ENCODE data around the gene FERMT1.
A peak's percentile ranks its signal among the peaks of the same experiment; 100 is the strongest.

Gene FERMT1

DNA sequence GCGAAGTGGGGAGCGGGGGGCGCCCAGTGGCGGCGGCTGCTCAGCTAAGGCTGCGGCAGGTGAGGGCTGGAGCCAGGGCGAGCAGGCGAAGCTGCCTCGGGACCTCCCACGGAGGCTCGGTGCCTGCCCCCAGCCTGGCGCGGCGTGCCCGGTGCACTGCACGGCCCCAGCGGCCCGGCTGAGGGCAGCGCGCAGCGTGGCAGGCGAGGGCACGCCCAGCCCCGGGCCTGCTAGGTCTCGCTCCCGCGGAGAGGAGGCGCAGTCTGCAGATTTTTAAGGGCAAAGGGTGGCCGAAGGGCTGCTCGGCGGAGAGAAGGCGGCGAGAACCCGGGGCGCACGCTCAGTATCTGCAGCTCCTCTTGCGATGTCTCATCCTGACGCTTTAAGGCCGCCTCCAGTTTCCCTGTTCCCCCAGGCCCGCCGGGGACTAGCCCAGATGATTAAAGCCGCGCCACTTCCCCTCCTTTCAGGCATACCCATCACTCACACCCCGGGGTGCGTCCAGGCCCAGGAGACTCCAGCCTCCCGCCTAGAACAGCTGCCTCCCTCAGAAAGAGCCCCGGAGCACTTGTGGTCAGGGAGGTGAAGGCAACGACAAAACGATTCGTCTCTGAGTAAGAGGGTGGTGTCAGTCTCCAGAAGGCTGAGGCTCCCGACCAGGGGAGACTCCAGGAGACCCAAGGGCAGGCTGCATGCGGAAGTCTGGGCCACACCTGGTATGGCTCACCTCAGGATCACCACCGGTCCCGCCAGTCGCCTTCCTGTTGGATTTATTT, at the start of gene FERMT1:
Gene FERMT1, minus strand, starts transcription at position 158 of the 776 bp plus-strand sequence. CDS start 3,476 bp downstream, outside the sequence.
- peak; percentile 4 for DNase-seq (ENCODE audit: low read depth)

- no peak for DNase-seq (ENCODE audit: low read depth)
Measured at GRCh38 chr20:6169251-6169650, 46.4 kb upstream of the FERMT1 start.

- DNase-seq (ENCODE audit: low read depth) = no peak
Measured at GRCh38 chr20:6168204-6168603, 45.4 kb upstream of the FERMT1 start.

- no peak for DNase-seq (ENCODE audit: low read depth)
Measured at GRCh38 chr20:6165346-6165745, 42.5 kb upstream of the FERMT1 start.

DNA sequence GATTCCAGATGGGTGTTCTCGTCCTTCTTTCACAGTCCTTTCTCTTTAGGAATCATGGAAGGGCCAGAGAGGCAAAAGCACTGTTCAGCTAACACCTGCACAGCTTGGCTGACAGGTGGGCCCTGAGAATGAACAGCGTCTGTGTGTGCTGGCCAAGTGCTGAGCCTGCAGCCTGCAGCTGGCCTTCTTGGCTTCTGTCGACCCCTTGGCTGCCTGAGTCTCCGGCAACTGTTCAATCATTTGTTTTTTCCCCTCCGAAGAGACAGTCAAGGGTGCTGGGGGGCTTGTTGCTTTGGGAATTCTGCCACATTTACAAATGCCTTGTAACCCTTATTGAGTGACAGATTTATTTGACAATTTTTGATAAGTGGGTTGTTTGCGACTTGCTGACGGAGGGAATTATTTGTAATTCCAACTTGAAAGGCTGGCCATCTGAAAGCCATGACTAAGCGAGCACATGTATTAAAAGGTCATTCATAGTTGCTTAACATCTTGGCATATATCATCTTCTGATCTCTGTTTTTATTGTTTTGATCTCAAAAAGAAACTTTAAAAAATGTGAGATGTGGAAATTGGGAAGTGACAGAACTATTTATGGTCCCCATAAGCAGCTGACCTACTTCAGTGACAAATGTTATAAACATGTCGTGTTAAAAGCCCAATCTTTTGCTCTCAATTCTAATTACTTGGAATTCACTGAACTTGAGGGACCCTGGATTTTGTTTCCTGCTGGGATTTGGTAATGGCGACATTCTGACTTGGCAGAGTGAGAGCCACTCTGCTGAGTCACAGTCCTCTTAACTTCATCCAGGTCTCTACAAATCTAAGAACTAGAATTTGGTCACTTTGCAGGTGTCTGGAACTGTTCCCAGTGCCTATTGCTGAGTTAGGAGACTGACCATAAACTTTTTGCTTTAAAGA, 41.9 kb upstream of the FERMT1 start:
- DNase-seq (ENCODE audit: low read depth) = no peak

DNA sequence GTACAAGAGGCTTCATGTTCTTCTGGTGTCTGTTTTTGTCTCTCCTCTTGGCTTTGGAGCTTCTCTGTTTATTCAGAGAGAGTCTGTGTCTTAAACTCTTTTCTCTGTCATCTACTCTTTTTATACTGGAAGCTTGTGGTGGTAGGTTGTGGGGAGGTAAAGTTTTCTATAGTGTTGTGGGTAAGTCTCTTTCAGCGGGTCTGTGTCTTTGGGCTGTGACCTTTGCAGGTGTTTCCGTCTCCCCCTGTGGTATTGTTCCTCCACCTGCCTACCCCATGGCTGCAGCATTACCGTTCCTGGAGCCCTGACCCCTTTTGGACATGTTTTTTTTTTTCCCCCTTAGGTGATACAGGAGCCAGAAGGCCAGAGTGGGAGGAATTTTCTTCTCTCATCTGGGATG, 37.9 kb upstream of the FERMT1 start:
- DNase-seq (ENCODE audit: low read depth) = no peak

DNA sequence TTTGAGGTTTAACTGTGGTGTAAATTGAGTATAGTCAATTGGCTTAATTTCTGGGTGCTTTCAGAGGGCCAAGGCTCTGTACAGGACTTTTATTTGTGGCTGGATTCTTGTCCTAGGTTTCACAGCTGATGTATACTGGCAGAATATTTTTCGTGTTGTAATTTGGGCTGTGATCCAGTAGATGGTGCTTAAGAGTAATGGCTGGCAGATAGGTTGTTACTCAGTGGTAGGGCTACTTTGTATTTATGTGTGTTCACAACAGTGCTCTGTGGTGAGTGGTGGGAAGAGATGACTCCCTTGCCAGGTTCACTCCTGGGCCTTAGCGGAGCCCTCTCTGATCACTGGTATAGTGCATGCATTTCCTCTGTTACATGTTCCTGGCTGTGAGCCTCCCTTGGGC, 34.5 kb upstream of the FERMT1 start:
- no peak for DNase-seq (ENCODE audit: low read depth)

GRCh38 chr20:6152777-6153176, 29.9 kb upstream of the FERMT1 start:
- no peak for DNase-seq (ENCODE audit: low read depth)

GRCh38 chr20:6148073-6148472, 25.2 kb upstream of the FERMT1 start:
- no peak for DNase-seq (ENCODE audit: low read depth)

- no peak for DNase-seq (ENCODE audit: low read depth)
Measured at GRCh38 chr20:6142348-6142993, 19.6 kb upstream of the FERMT1 start.

DNA sequence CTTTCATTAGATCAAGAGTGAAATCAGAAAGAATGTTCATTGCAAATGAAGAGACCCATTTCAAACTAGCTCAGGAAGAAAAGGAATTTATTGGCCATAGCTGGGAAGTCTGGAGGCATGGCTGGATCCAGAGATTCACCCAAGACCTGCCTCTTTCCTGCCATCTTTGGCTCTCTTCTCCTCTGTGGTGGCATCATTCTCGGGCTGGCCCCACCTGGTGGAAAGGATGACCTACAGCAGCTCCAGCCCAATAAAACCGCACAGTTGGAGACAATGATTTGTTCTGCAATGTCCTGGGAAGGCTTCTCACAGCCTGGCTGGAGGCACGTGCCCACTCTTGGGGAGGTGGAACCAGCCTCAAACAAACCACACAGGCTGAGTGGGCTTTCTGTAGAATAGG, 18.1 kb upstream of the FERMT1 start:
- DNase-seq (ENCODE audit: low read depth) = no peak

- DNase-seq (ENCODE audit: low read depth) = no peak
Measured at GRCh38 chr20:6135347-6135746, 12.5 kb upstream of the FERMT1 start.

- DNase-seq (ENCODE audit: low read depth) = no peak
Measured at GRCh38 chr20:6134592-6134991, 11.8 kb upstream of the FERMT1 start.

GRCh38 chr20:6130045-6130444, 7.2 kb upstream of the FERMT1 start:
- no peak for DNase-seq (ENCODE audit: low read depth)

DNA sequence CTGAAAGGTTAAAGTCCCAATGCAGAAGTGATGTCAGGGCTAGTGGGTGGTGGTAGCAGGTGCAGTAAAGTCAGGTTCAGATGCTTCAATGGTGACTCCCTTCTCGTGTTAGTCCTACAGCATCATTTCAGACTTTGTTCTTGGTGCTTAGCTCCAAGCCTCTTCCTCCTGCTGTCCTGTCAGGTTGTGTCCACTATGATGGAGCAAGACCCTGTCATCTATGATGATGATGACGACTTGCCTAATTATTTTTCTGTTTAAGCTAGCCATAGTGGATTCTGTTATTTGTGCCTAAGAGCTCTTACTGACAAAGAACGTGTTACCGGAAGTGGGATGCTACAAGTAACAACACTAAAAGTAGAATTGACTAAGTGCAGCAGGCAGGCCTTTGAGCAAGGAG, 5.0 kb upstream of the FERMT1 start:
- no peak for DNase-seq (ENCODE audit: low read depth)

- no peak for DNase-seq (ENCODE audit: low read depth)
Measured at GRCh38 chr20:6126846-6127245, 4.0 kb upstream of the FERMT1 start.

- DNase-seq (ENCODE audit: low read depth) = no peak
Measured at GRCh38 chr20:6123649-6124014, 802 bp upstream of the FERMT1 start.

DNA sequence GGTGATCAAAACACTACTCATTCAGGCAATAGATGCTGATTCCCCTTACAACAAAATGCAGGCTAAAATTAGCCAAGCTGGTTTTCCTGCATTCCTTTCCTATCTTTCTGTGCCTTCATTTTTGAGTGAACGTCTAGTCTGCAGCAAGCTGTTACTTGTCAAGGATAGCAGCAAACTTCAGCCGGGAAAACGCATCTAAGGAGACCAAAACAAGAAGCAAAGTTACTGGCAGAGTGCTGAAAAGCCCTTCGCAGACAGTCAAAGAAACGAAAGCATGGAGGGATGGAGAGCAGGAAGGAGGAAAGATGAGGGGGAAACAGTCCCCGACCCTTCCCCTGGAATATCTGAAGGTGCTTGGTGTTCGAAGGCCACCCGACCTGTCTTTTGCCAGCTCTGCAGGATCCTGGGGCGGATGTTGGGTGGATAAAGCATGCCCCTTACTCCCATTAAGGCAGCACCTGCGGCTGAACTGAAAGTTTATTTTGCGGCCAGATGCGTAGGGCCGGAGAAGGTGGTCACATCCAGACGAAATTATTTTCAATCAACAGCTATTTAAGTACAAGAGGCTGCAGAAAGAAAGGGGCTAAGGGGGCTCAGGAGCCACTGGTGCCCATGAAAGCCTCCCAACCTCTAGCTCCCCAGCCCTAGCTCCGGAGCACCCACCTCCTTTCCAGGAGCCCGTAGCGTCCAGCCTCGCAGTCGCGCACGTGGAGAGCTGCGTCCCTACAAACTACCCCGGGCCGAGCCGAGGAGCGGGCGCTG, 538 bp downstream of the FERMT1 start:
- no peak for DNase-seq (ENCODE audit: low read depth)

DNA sequence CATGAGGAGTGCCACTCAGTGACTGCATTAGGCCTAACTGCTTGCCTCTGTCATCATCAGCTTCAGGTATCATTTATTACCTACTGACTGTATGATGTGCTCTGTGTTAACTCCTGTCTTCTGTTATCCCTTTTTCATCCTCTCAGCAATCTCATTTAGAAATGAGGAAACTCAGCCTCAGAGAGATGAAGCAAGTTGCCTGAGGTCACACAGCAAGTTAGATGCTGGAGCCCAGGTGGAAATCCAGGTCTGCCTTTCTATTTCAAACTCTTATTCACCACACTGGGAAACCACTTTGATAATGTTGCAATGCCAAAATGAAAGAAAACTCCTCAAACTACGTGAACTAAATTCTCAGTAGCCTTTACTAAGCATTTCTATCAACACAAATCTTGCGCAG, 1.3 kb downstream of the FERMT1 start:
- no peak for DNase-seq (ENCODE audit: low read depth)

DNA sequence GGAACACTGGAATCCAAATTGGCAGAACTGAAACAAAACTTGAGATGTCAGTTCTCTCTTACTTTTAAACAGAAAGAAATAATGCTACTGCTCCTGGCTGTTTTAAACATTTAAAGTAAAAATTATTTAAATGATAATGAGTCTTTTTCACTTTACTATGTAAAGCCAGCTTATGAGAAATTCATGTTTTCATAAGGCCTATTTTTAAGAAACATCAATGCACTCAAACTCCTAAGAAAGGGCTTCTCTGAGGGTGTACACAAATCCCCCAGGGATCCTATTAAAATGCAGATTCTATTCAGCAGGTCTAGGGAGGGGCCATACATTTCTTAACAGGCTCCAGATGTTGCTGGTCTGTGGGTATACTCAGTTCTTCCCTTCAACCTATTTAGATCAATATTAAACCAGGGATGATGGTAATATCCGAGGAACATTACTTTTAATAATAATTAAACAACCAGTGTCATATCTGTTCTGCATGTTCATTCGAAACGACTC, 2.3 kb downstream of the FERMT1 start:
- no peak for DNase-seq (ENCODE audit: low read depth)

- no peak for DNase-seq (ENCODE audit: low read depth)
Measured at GRCh38 chr20:6116758-6117157, 6.1 kb downstream of the FERMT1 start.

Measured in GM04503 (cell line).